Measurements from ENCODE around the gene OOSP2.

DNA sequence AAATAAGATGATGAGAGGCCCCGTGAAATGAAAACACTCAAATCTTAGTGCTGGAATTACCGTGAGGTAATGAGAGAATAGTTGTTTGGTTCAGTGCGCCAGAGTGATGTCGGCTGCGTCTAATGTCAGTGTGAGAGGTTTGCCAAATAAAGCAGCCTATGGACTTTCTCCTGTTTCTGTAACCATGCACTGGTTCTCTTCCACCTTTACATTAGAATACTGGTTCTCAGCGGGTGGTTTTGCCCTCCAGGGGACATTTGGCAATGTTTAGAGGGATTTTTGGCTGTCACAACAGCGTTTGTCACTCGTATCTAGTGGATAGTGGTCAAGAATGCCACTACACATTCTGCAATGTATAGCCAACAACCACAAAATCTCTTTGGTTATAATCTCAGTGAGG lies 22.2 kb upstream of the OOSP2 start:
- TF ChIP-seq, protein P1, sequence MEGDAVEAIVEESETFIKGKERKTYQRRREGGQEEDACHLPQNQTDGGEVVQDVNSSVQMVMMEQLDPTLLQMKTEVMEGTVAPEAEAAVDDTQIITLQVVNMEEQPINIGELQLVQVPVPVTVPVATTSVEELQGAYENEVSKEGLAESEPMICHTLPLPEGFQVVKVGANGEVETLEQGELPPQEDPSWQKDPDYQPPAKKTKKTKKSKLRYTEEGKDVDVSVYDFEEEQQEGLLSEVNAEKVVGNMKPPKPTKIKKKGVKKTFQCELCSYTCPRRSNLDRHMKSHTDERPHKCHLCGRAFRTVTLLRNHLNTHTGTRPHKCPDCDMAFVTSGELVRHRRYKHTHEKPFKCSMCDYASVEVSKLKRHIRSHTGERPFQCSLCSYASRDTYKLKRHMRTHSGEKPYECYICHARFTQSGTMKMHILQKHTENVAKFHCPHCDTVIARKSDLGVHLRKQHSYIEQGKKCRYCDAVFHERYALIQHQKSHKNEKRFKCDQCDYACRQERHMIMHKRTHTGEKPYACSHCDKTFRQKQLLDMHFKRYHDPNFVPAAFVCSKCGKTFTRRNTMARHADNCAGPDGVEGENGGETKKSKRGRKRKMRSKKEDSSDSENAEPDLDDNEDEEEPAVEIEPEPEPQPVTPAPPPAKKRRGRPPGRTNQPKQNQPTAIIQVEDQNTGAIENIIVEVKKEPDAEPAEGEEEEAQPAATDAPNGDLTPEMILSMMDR (conservative IDR thresholded peaks at IDR 0.05 in 1 of 2, IDR thresholded peaks at IDR 0.05 in 1 of 2; ENCODE audit: extremely low read depth in 1 of 2, insufficient read depth in 1 of 2, low read depth in 1 of 2, low read length in 2 of 2): no peak
- TF ChIP-seq EZH2 (IDR thresholded peaks at IDR 0.05; ENCODE audit: borderline replicate concordance, low read length): no peak
